Gastroesophageal sphincter (tissue), 4 donors: ENCODE data around the gene CADM1. TPM values are rescaled to one million over a fixed set of nuclear protein-coding genes. Genes with fewer than 3 reads are reported as not detected.

Experiments used
- ATAC-seq: fragments of 150-250 bp; one replicate; pipeline ENCODE4 v1.9.1; 2016; ENCODE audit warnings: mild to moderate bottlenecking, moderate library complexity
- H3K27ac ChIP-seq, 4 donors: fragments of 200-600 bp; sonication (generic) in 3 of 4; 1 replicate in 3 of 4; 2 replicates in 1 of 4; pipeline ENCODE4 v1.5.1; 2016 to 2019
- H3K27me3 ChIP-seq: fragments of 200-600 bp; sonication (generic); one replicate; pipeline ENCODE4 v1.5.1; 2019
- H3K36me3 ChIP-seq, 2 donors: fragments of 200-600 bp; sonication (generic); one replicate each; pipeline ENCODE4 v1.5.1; 2019; ENCODE audit warnings: control low read depth in 1 of 2
- H3K4me1 ChIP-seq, 3 donors: fragments of 200-600 bp; sonication (generic); 1 replicate in 2 of 3; 2 replicates in 1 of 3; pipeline ENCODE4 v1.5.1; 2016 to 2019; ENCODE audit warnings: control low read depth in 2 of 3
- H3K4me3 ChIP-seq, 2 donors: fragments of 200-600 bp; sonication (generic); one replicate each; pipeline ENCODE4 v1.5.1; 2019; ENCODE audit warnings: mild to moderate bottlenecking in 1 of 2, moderate library complexity in 1 of 2
- H3K9me3 ChIP-seq, 3 donors: fragments of 200-600 bp; sonication (generic); one replicate each; pipeline ENCODE4 v1.5.1; 2017 to 2019; ENCODE audit warnings: control low read depth in 2 of 3
- EP300 ChIP-seq: sonication (generic); formaldehyde crosslinking; IDR thresholded peaks from one replicate; pipeline ENCODE4 v1.6.1; 2017; ENCODE audit warnings: antibody characterized with exemption, mild to moderate bottlenecking
- POLR2A ChIP-seq, 2 donors: fragments of 450-650 bp; IDR thresholded peaks; one replicate each; pipeline ENCODE4 v1.6.1; 2017; ENCODE audit warnings: antibody characterized with exemption in 2 of 2, mild to moderate bottlenecking in 2 of 2, moderate library complexity in 1 of 2
- POLR2AphosphoS5 ChIP-seq: sonication (generic); formaldehyde crosslinking; IDR thresholded peaks from one replicate; pipeline ENCODE4 v1.6.1; 2017; ENCODE audit warnings: antibody characterized with exemption
- WGBS, 2 donors: methylation state at CpG; one replicate each; pipeline ENCODE4 v1.1.5; 2018; ENCODE audit warnings: low coverage in 1 of 2; 5-methylcytosine and 5-hydroxymethylcytosine counted together
- total RNA-seq, 4 donors: library from RNA; depleted of rRNA; stranded (reverse); fragments of >200 nt; gene quantifications; one replicate each; pipeline ENCODE4 v1.1.0, GENCODE V29; 2016
- TF ChIP-seq, protein P1 (sequence below), 4 experiments: fragments of 200-600 bp in 2 of 4; fragments of 450-650 bp in 2 of 4; sonication (generic) in 1 of 4; IDR thresholded peaks; one replicate each; pipeline ENCODE4 v1.5.1; 2017 to 2019; ENCODE audit warnings: antibody characterized with exemption in 4 of 4, mild to moderate bottlenecking in 2 of 4, moderate library complexity in 2 of 4

The CADM1 gene
- total RNA-seq, 4 donors from 2014 or later: 10.4 to 23.5 (median 17.1) TPM

DNA sequence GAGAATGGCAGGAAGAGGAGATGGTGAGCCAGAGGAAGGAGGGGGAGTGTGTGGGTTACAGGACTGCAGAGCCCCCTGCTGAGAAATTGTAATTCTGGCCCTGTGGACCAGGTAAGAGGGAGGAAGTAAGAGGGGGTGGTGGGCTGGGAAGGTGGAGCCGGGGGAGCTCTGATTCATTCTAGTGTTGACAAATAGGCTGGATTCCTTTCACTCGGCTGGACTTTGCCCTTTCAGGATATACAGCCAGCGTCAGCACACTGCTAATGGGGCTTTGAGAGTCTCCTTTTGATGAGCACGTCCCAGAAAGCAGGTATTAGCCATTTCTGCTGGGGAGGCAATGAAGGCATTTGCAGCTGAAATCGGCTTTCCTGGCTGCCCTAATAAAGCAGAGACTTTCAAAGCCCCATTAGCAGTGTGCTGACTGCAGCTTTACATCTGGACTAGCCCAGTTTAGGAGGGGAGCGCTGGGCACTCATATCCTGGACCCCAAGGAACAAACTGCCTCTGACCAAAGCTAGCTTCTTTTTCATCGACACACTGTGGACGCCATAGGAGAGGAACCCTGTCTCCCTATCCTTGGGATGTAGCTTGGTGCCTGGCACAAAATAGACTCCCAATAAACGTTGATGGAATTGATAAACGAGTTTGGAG lies 44.8 kb upstream of the CADM1 start:
- 42 to 50% methylated on average over 2 to 6 of the region's 10 CpGs for WGBS, 2 donors
- Histone ChIP-seq H3K36me3 (no peaks in the 10 kb centered on the region), H3K9me3 (no peaks in the 10 kb centered on the region), H3K4me1 (no peaks in the 10 kb centered on the region), H3K4me3 (no peak overlapping the region), H3K27ac (no peak overlapping the region), H3K27me3 (no peaks in the 10 kb centered on the region)
- ATAC-seq: no peak
- TF ChIP-seq, protein P1, sequence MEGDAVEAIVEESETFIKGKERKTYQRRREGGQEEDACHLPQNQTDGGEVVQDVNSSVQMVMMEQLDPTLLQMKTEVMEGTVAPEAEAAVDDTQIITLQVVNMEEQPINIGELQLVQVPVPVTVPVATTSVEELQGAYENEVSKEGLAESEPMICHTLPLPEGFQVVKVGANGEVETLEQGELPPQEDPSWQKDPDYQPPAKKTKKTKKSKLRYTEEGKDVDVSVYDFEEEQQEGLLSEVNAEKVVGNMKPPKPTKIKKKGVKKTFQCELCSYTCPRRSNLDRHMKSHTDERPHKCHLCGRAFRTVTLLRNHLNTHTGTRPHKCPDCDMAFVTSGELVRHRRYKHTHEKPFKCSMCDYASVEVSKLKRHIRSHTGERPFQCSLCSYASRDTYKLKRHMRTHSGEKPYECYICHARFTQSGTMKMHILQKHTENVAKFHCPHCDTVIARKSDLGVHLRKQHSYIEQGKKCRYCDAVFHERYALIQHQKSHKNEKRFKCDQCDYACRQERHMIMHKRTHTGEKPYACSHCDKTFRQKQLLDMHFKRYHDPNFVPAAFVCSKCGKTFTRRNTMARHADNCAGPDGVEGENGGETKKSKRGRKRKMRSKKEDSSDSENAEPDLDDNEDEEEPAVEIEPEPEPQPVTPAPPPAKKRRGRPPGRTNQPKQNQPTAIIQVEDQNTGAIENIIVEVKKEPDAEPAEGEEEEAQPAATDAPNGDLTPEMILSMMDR (IDR thresholded peaks at IDR 0.05): no peak
- TF ChIP-seq EP300 (no peak), POLR2AphosphoS5 (no peak), POLR2A (IDR thresholded peaks at IDR 0.05) (no peak)

DNA sequence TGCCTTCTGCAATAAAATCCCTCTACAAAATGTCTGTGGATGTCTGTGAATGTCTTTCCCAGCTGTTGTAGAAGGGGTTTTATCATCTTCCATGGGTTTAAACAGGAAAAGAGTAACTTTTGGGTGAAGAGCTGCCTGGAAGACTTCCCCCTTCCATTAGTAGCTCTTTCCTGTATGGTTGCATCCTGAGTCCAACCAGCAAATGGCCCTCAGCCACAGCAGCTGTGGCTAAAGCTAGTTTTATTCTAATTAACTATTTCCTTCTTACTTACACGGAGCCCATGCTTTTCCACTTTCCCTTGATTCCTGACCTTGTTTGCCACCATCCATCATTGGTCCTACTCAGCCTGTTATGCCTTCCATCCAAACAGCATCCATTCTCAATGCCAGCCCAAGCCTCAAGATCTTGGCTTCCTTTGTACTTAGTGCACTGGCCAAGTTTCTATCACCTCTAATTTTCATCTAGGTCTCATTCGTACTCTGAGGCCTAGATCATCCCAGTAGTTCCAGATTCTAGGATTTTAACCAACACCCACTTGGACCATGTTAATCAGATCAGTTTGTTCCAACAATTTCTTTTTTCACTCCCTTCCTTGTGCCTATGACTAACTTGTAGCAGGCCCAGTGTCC lies 41.5 kb upstream of the CADM1 start:
- no peak overlapping the region for H3K4me3 ChIP-seq
- no peak overlapping the region for H3K27ac ChIP-seq
- TF ChIP-seq EP300 (no peak), POLR2AphosphoS5 (no peak), POLR2A (IDR thresholded peaks at IDR 0.05) (no peak)
- TF ChIP-seq, protein P1 (IDR thresholded peaks at IDR 0.05): no peak
- no peaks in the 10 kb centered on the region for H3K27me3 ChIP-seq
- H3K36me3 ChIP-seq: no peaks in the 10 kb centered on the region
- 41 to 54% methylated on average over 2 of the region's 2 CpGs for WGBS, 2 donors
- H3K9me3 ChIP-seq: no peaks in the 10 kb centered on the region
- no peak for ATAC-seq
- H3K4me1 ChIP-seq: no peaks in the 10 kb centered on the region

DNA sequence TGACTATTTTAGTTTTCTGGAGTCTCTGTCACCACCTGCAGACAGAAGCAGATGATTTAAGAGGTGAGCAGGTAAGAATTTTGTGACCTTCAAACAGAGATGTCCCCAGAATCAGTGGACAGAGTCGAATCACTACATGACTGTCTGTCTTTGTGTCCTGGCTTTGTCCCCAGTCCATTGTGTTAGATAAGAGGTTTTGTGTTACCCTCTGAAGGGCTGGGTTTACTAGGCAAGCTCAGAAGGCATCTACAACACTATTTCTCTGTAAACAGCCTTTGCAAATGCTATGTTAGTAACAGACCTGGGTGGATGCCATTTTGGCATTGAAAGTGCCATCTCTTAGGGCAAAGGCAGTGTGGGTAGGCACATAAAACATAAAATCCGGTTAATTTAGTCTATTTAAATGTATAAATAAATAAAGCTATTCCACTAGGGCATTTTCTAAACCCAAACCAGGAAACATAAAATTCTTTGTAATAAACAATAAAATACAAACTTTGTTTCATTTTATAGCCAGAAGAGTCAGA lies 40.3 kb upstream of the CADM1 start:
- no peak overlapping the region for H3K27ac ChIP-seq
- 68 to 83% methylated on average over 1 to 2 of the region's 2 CpGs for WGBS, 2 donors
- ATAC-seq: no peak
- H3K27me3 ChIP-seq: no peaks in the 10 kb centered on the region
- no peak overlapping the region for H3K4me3 ChIP-seq
- H3K36me3 ChIP-seq: no peaks in the 10 kb centered on the region
- TF ChIP-seq POLR2AphosphoS5 (no peak), POLR2A (IDR thresholded peaks at IDR 0.05) (no peak), EP300 (no peak)
- TF ChIP-seq, protein P1 (IDR thresholded peaks at IDR 0.05): no peak
- no peaks in the 10 kb centered on the region for H3K9me3 ChIP-seq
- H3K4me1 ChIP-seq: no peaks in the 10 kb centered on the region

DNA sequence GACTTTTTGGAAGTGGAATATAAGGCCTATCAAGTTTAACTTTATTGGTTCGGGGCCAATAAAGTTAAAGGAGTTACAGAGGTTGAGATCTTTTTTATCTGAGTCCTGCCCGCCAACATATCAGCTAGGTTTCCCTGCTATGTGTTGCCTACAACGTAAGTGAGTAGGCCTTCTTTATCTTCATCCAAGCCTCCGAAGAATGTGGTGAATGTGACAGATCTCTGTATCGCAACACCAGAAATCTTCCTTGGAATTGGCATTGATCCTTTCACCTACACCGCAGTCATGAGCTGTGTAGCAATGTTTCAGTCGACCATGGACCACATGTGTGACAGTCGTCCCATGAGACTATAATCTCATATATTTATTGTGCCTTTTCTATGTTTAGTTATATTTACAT lies 37.3 kb upstream of the CADM1 start:
- no peak for TF ChIP-seq POLR2AphosphoS5
- TF ChIP-seq, protein P1 (IDR thresholded peaks at IDR 0.05): no peak
- no peak for TF ChIP-seq EP300
- TF ChIP-seq POLR2A (IDR thresholded peaks at IDR 0.05): no peak
- WGBS, 2 donors: 83 to 95% methylated on average over 8 of the region's 8 CpGs

DNA sequence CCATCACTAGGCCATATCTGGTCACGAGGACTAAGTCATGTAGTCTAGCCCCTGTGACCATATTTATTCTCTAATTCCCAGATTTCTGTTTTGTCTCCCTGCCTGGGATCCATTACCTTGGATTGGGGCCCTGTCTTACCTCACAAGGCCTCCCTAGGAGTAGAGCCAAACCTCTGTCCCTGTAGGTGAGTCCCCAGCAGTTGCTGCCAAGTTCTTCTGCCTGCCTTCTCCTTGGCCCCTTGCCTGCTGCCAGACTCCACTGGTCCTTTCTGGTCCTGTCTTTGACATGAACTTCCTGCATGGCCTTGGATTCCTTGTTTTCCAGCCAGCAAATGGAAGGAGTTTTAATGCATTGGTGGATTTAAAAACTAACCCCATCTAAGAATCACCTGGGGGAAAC lies 35.6 kb upstream of the CADM1 start:
- no peak for ATAC-seq
- 90% methylated on average over 1 of the region's 1 CpG; no CpG with 5 or more reads in 1 of the 2 donors for WGBS, 2 donors
- H3K36me3 ChIP-seq: no peaks in the 10 kb centered on the region
- no peak overlapping the region for H3K4me3 ChIP-seq
- H3K4me1 ChIP-seq: no peaks in the 10 kb centered on the region
- no peaks in the 10 kb centered on the region for H3K9me3 ChIP-seq
- no peak overlapping the region for H3K27ac ChIP-seq
- TF ChIP-seq POLR2A (IDR thresholded peaks at IDR 0.05) (no peak), EP300 (no peak), POLR2AphosphoS5 (no peak)
- TF ChIP-seq, protein P1 (IDR thresholded peaks at IDR 0.05): no peak
- H3K27me3 ChIP-seq: peaks cover 10% of the 10 kb centered on the region

More for the DNA sequence above, 37.3 kb upstream of the CADM1 start:
- Histone ChIP-seq H3K4me1 (no peaks in the 10 kb centered on the region), H3K27ac (no peak overlapping the region), H3K4me3 (no peak overlapping the region), H3K9me3 (no peaks in the 10 kb centered on the region), H3K27me3 (peaks cover 4% of the 10 kb centered on the region), H3K36me3 (no peaks in the 10 kb centered on the region)
- no peak for ATAC-seq
